Lung (tissue), 12 donors: Measurements from ENCODE around the gene MTMR4. TPM values are rescaled to one million over a fixed set of nuclear protein-coding genes. Genes with fewer than 3 reads are reported as not detected.

Experiments
- ATAC-seq: fragments of 200-7000 bp; cut with Tn5 transposase; one replicate; pipeline ENCODE4 v1.9.1; 2020; ENCODE audit warnings: moderate number of reproducible peaks; ENCODE audit not compliant: insufficient read depth, low FRiP score
- DNase-seq, 3 donors: peaks; one replicate each; pipeline ENCODE4 v3.0.0-alpha.2; 2013 to 2017
- H3K27ac ChIP-seq, 2 donors: one replicate each; pipeline ENCODE4 v1.5.1; 2013; ENCODE audit warnings: mild to moderate bottlenecking in 2 of 2, moderate library complexity in 2 of 2, control low read depth in 1 of 2, inconsistent platforms in 1 of 2, low read depth in 1 of 2, low read length in 1 of 2
- H3K27me3 ChIP-seq, 3 donors: one replicate each; pipeline ENCODE4 v1.5.1; 2013; ENCODE audit warnings: low read length in 2 of 3; ENCODE audit not compliant: control insufficient read depth in 3 of 3, insufficient read depth in 3 of 3
- H3K36me3 ChIP-seq, 4 donors: one replicate each; pipeline ENCODE4 v1.5.1; 2013; ENCODE audit warnings: low read length in 4 of 4, mild to moderate bottlenecking in 1 of 4, moderate library complexity in 1 of 4; ENCODE audit not compliant: control insufficient read depth in 4 of 4, insufficient read depth in 4 of 4
- H3K4me1 ChIP-seq, 5 donors: one replicate each; pipeline ENCODE4 v1.5.1; 2013; ENCODE audit warnings: low read length in 5 of 5, mild to moderate bottlenecking in 2 of 5, moderate library complexity in 1 of 5; ENCODE audit not compliant: control insufficient read depth in 5 of 5, insufficient read depth in 5 of 5
- H3K4me3 ChIP-seq: one replicate; pipeline ENCODE4 v1.5.1; 2013; ENCODE audit warnings: mild to moderate bottlenecking, control low read depth, moderate library complexity
- H3K9ac ChIP-seq, 2 donors: one replicate each; pipeline ENCODE4 v1.5.1; 2013; ENCODE audit warnings: low read length in 2 of 2, control low read depth in 1 of 2; ENCODE audit not compliant: insufficient read depth in 1 of 2
- H3K9me3 ChIP-seq, 4 donors: one replicate each; pipeline ENCODE4 v1.5.1; 2013; ENCODE audit warnings: low read length in 3 of 4, mild to moderate bottlenecking in 1 of 4, moderate library complexity in 1 of 4; ENCODE audit not compliant: control insufficient read depth in 4 of 4, insufficient read depth in 3 of 4
- CTCF ChIP-seq: IDR thresholded peaks from 2 replicates; pipeline ENCODE4 v1.5.1; 2012; ENCODE audit warnings: mild to moderate bottlenecking; ENCODE audit errors: control extremely low read depth, extremely low read depth
- WGBS, 2 donors: extraction: QIAGEN DNeasy Blood & Tissue Kit; methylation state at CpG; one replicate each; pipeline ENCODE4 v1.1.7; 2013; 5-methylcytosine and 5-hydroxymethylcytosine counted together
- polyA plus RNA-seq, 2 donors: library from polyadenylated mRNA; stranded (reverse); fragments of 200-250 nt; gene quantifications; one replicate each; pipeline ENCODE4 v1.2.1, GENCODE V29; 2013
- total RNA-seq, 2 donors: library from RNA; depleted of rRNA in 1 of 2; stranded (reverse); fragments of >200 nt in 1 of 2; gene quantifications; one replicate each; pipeline ENCODE4 v1.2.1, GENCODE V29; 2014 to 2021
- donor health status: control.
- donor health status: control.
- donor health status: Bipolar disorder and iron deficiency.
- donor health status: healthy.
- donor health status: DM: yes; HTN: yes; CAD: no.

The MTMR4 gene
- total and polyA plus RNA-seq, 4 donors, result 12.9 to 46.1 (median 31.2) TPM

- no peak for TF ChIP-seq CTCF
- Histone ChIP-seq H3K9me3 (no peaks in the 10 kb centered on the region), H3K36me3 (no peaks in the 10 kb centered on the region), H3K4me3 (no peak overlapping the region), H3K9ac (no peak overlapping the region), H3K4me1 (peaks cover 0 to 56% (median 16%) of the 10 kb centered on the region in 5 donors), H3K27me3 (peaks cover 0 to 7% (median 0%) of the 10 kb centered on the region in 3 donors), H3K27ac (no peak overlapping the region)
- ATAC-seq (no peak), DNase-seq (no peak)
- WGBS, 2 donors, result 67 to 68% methylated on average over 2 of the region's 2 CpGs
Measured at GRCh38 chr17:58530655-58531054, 16.2 kb upstream of the MTMR4 start.

GRCh38 chr17:58529275-58529674, 14.8 kb upstream of the MTMR4 start:
- H3K36me3 ChIP-seq, result no peaks in the 10 kb centered on the region
- DNase-seq (peak in 2 of 3 donors; percentile 44), ATAC-seq (no peak)
- no peaks in the 10 kb centered on the region for H3K9me3 ChIP-seq
- TF ChIP-seq CTCF, result no peak
- peak overlapping the region in 1 of 2 donors; percentile 42 for H3K9ac ChIP-seq
- peak overlapping the region in 1 of 2 donors; percentile 49 for H3K27ac ChIP-seq
- peaks cover 0 to 68% (median 16%) of the 10 kb centered on the region in 5 donors for H3K4me1 ChIP-seq
- H3K4me3 ChIP-seq, result no peak overlapping the region
- WGBS, 2 donors, result 42 to 50% methylated on average over 1 of the region's 1 CpG
- peaks cover 0 to 7% (median 0%) of the 10 kb centered on the region in 3 donors for H3K27me3 ChIP-seq

- Histone ChIP-seq H3K36me3 (peaks cover 0 to under 1% (median 0%) of the 10 kb centered on the region in 4 donors), H3K27ac (peak overlapping the region in 1 of 2 donors; percentile 27), H3K27me3 (peaks cover 0 to 7% (median 0%) of the 10 kb centered on the region in 3 donors), H3K4me1 (peaks cover 0 to 68% (median 16%) of the 10 kb centered on the region in 5 donors), H3K9me3 (no peaks in the 10 kb centered on the region), H3K9ac (no peak overlapping the region), H3K4me3 (no peak overlapping the region)
- TF ChIP-seq CTCF, result no peak
- no peak for ATAC-seq
- WGBS, 2 donors, result 32 to 52% methylated on average over 3 of the region's 3 CpGs
- DNase-seq, result no peak
Measured at GRCh38 chr17:58528443-58528842, 14.0 kb upstream of the MTMR4 start.

- no peak overlapping the region for H3K9ac ChIP-seq
- no peaks in the 10 kb centered on the region for H3K9me3 ChIP-seq
- TF ChIP-seq CTCF, result no peak
- peak overlapping the region in 1 of 2 donors; percentile 29 for H3K27ac ChIP-seq
- peaks cover 0 to 68% (median 16%) of the 10 kb centered on the region in 5 donors for H3K4me1 ChIP-seq
- no peak for DNase-seq
- H3K36me3 ChIP-seq, result peaks cover 0 to 2% (median 0%) of the 10 kb centered on the region in 4 donors
- ATAC-seq, result no peak
- peaks cover 0 to 7% (median 0%) of the 10 kb centered on the region in 3 donors for H3K27me3 ChIP-seq
- 55 to 63% methylated on average over 3 of the region's 3 CpGs for WGBS, 2 donors
- H3K4me3 ChIP-seq, result no peak overlapping the region
Measured at GRCh38 chr17:58527949-58528348, 13.5 kb upstream of the MTMR4 start.
